Measurements from ENCODE around the gene APBB2.

Gene APBB2

DNA sequence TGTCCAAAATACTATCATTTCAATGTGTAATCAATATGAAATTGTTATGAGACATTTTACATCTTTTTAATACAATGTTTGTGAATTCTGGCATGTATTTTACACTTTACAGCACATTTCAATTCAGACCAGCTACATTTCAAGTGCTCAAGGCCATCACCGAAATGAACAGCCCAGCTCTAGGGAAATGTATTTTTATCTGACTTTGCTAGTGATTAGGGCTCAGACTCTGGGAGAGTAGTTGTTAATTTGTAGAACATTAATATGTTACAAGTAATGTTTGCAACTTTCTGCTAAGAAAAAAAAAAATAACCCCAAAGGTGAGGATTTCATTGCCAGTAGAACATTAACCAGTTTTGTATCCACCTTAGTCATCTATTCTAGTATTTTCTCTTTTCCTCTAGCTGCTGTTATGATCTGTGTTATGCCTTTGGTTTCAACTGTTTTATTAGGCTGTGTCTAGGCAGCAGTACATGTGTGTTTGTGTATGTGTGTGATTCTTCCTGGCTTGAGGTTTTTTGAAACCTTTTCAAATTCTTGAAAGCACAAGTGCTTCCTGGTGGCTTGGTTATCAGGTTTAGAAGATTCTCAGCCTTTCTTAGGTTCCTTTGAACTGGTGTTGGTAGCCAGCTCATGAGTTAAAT is 338.7 kb downstream of the APBB2 start:
- Histone ChIP-seq H3K36me3 (peaks cover 10% of the 10 kb centered on the region; the same call in 1 of the 2 replicates), H3K4me3 (no peak overlapping the region), H3K27ac (no peak overlapping the region), H3K27me3 (no peaks in the 10 kb centered on the region), H3K9ac (no peak overlapping the region), H3K4me1 (no peaks in the 10 kb centered on the region; the same call in 1 of the 2 replicates), H3K9me3 (no peaks in the 10 kb centered on the region), H3K4me2 (no peak overlapping the region), H4K20me1 (no peaks in the 10 kb centered on the region)
- no peak for TF ChIP-seq Cebpa-rat (IDR thresholded peaks at IDR 0.05)

DNA sequence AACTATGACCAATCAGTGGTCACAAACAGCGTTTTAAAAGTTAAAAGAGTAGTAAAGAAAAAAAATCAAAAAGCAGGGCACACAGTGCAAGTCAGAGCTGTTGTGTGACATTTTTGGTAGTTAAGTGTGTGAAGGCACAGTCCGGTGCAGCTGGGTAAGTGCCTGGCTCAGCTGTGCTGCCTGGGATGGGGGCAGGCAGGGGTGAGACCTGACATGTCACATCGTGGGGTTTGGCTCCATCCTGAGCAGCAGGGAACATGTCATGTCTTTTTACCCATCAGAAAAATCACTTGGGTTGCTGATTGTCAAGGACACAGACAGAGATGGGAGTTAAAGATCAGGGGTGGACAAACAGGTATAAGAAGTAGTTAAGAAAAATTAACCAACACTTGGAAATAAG is 339.4 kb downstream of the APBB2 start:
- Histone ChIP-seq H3K4me2 (no peak overlapping the region), H3K27ac (no peak overlapping the region), H3K4me1 (no peaks in the 10 kb centered on the region; the same call in 1 of the 2 replicates), H3K4me3 (no peak overlapping the region), H4K20me1 (no peaks in the 10 kb centered on the region), H3K9ac (no peak overlapping the region), H3K36me3 (0 out of 2 replicates have a peak, but pooled peaks cover 3% of the 10 kb centered on the region), H3K27me3 (no peaks in the 10 kb centered on the region), H3K9me3 (no peaks in the 10 kb centered on the region)
- TF ChIP-seq Cebpa-rat (IDR thresholded peaks at IDR 0.05): no peak

DNA sequence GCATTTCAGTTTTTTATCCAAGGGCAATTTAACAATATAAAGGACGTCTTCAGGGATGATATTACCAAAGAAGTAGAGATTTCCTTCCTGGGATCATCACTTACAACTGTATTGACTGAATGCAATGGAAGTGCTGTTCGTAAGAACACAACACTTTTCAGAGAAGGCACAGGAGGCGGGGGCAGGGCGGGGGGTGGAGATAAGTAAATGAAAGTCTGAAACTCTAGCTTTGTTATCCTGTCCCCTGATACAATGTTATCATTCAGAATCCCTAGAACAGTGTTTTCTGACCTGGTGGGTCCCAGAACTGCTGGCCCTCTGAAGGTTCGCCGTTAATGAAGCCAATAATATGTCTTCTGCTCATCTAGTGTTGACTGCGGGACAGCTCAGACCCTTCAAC is 340.0 kb downstream of the APBB2 start:
- H3K4me3 ChIP-seq: no peak overlapping the region
- H3K9me3 ChIP-seq: no peaks in the 10 kb centered on the region
- no peaks in the 10 kb centered on the region for H4K20me1 ChIP-seq
- no peak overlapping the region for H3K27ac ChIP-seq
- TF ChIP-seq Cebpa-rat (IDR thresholded peaks at IDR 0.05): no peak
- no peak overlapping the region for H3K4me2 ChIP-seq
- H3K4me1 ChIP-seq: no peaks in the 10 kb centered on the region; the same call in 1 of the 2 replicates
- no peak overlapping the region for H3K9ac ChIP-seq
- H3K27me3 ChIP-seq: no peaks in the 10 kb centered on the region
- no peaks in the 10 kb centered on the region for H3K36me3 ChIP-seq

DNA sequence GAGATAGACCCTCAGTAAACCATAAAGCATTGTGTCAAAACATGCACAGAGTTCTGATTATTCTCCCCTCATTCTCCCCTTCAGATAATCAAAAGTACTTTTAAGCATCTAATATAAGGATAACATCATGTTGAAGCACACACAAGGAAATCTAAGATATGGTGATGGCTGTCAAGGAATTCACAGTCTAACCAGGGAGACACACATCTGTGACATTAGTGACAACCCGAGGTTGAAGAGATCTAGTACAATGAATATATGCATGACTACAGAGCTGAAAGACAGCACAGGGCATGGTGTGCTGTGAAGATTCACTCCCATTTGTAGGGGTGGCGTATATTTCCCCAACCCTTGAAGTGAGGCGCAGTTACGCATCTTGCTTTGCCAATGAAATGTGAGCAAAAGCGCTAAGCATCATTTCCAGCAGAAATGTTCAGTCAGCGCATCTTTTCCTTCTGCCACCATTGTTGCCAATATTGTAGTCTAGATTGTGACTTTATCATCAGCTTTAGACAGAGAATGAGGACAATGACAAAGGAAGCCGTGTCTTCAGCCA is 342.6 kb downstream of the APBB2 start:
- H3K4me1 ChIP-seq: peaks cover 2% of the 10 kb centered on the region; the same call in 1 of the 2 replicates
- TF ChIP-seq Cebpa-rat (IDR thresholded peaks at IDR 0.05): no peak
- H3K27me3 ChIP-seq: no peaks in the 10 kb centered on the region
- no peak overlapping the region for H3K27ac ChIP-seq
- H3K4me3 ChIP-seq: no peak overlapping the region
- H3K9me3 ChIP-seq: no peaks in the 10 kb centered on the region
- H4K20me1 ChIP-seq: no peaks in the 10 kb centered on the region
- no peak overlapping the region for H3K4me2 ChIP-seq
- H3K9ac ChIP-seq: no peak overlapping the region
- no peaks in the 10 kb centered on the region for H3K36me3 ChIP-seq

DNA sequence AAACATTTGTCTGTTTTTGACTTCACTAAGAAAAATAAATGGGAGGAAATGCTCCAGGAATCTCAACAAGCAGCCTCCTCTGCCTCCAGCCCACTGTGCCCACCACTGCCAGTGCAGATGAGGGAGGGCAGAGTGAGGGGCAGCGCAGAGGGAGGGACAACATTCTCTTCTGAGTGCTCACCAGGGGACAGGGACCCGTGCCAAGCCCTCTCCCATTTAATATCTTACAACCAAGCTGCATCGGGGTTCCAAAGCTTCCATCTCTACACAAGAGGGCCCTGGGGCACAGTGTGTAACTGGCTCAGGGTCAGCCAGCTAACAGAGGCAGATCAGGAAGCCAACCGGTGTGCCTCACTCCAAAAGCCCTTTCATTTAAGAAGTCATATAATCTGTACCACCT is 344.2 kb downstream of the APBB2 start:
- no peak overlapping the region for H3K9ac ChIP-seq
- no peaks in the 10 kb centered on the region for H3K36me3 ChIP-seq
- H4K20me1 ChIP-seq: no peaks in the 10 kb centered on the region
- no peak for TF ChIP-seq Cebpa-rat (IDR thresholded peaks at IDR 0.05)
- H3K4me2 ChIP-seq: no peak overlapping the region
- peaks cover 14% of the 10 kb centered on the region; the same call in 1 of the 2 replicates for H3K4me1 ChIP-seq
- no peak overlapping the region for H3K4me3 ChIP-seq
- no peak overlapping the region for H3K27ac ChIP-seq
- H3K27me3 ChIP-seq: no peaks in the 10 kb centered on the region
- H3K9me3 ChIP-seq: no peaks in the 10 kb centered on the region

DNA sequence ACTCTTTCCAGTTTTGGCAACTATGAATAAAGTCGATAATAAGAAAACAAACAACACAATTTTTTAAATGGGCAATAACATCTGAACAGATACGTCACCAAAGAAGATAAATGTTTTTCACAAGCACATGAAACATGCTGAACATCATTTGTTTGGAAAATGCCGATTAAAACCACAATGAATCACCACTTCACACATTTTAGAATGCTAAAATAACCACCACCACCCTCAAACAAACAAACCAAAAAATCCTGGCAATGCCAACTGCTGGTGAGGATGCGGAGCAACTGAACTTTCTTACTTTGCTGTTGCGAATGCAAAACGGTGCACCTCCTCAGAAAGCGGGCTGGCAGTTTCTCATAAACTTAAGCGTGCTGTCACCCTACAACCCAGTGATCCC is 348.6 kb downstream of the APBB2 start:
- Histone ChIP-seq H3K4me3 (no peak overlapping the region), H3K27me3 (no peaks in the 10 kb centered on the region), H3K4me1 (peaks cover 14% of the 10 kb centered on the region; the same call in 1 of the 2 replicates), H4K20me1 (no peaks in the 10 kb centered on the region), H3K36me3 (no peaks in the 10 kb centered on the region), H3K9ac (no peak overlapping the region), H3K4me2 (no peak overlapping the region), H3K9me3 (no peaks in the 10 kb centered on the region), H3K27ac (no peak overlapping the region)
- no peak for TF ChIP-seq Cebpa-rat (IDR thresholded peaks at IDR 0.05)

DNA sequence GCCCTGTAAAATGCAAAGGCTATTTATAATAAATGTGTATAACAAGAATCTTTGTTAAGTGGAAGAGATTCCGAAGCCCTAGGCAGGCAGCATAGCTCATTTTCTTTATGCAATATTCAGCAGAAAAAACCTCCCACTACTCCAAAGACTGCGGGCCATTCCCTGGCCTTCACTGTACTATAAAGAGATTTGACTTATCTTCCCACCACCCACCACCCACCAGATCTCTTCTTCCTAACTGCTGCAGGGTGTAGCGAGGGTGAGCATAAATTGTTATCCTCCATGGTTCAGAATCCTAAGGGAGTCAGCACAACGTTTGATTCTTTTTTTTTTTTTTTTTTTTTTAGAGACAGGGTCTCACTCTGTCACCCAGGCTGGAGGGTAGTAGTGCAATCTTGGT is 349.8 kb downstream of the APBB2 start:
- Histone ChIP-seq H3K4me1 (peaks cover 18% of the 10 kb centered on the region), H3K9ac (no peak overlapping the region), H3K27ac (no peak overlapping the region), H3K4me2 (no peak overlapping the region), H3K36me3 (no peaks in the 10 kb centered on the region), H3K27me3 (no peaks in the 10 kb centered on the region), H3K9me3 (no peaks in the 10 kb centered on the region), H4K20me1 (no peaks in the 10 kb centered on the region), H3K4me3 (no peak overlapping the region)
- TF ChIP-seq Cebpa-rat (IDR thresholded peaks at IDR 0.05): no peak

DNA sequence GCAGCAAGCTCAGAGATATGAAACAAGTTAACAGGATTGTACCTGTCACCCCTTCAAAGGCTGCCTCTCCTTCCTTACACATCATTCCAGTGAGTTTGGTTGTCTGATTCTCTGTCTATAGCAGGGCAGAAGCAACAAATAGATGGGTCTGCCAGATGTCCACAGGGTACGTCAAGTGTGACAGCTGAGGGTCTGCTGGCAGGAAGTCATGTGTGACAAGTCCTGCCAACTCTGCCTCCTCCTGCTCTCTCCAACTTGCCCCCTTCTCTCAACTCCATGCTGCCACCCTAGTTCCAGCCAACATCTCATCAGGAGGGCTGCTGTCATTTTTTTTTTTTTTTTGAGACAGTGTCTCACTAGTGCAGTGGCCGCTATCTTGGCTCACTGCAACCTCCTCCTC is 355.4 kb downstream of the APBB2 start:
- no peak for TF ChIP-seq Cebpa-rat (IDR thresholded peaks at IDR 0.05)

DNA sequence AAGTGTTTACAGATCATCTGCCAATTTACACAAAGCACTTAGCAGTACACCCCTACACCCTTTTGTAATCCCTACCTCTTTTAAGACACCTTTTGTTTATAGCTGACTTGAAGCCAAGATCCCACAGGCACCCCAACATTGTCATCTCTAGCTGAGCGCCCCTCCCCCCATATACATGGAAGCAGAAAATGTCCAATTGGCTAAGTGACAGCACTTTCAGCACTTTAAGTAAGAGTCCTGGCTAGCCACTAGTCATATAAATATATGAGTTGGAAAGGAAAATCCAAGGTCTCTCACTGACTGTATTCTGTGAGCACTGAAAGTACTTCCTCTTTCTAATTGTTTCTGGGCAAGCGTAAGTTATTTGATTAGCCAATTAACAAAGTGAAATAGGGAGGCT is 356.4 kb downstream of the APBB2 start:
- Histone ChIP-seq H3K4me2 (peak overlapping the region; percentile 91), H3K9ac (no peak overlapping the region)
- TF ChIP-seq Cebpa-rat (IDR thresholded peaks at IDR 0.05): no peak

More for the DNA sequence above, 355.4 kb downstream of the APBB2 start:
- Histone ChIP-seq H3K27ac (peak overlapping the region; percentile 1; the same call in 1 of the 2 replicates), H4K20me1 (peaks cover 11% of the 10 kb centered on the region; the same call in 1 of the 2 replicates), H3K27me3 (no peaks in the 10 kb centered on the region), H3K4me2 (peak overlapping the region; percentile 91), H3K4me1 (peaks cover 44% of the 10 kb centered on the region), H3K9me3 (no peaks in the 10 kb centered on the region), H3K36me3 (peaks cover 12% of the 10 kb centered on the region), H3K9ac (no peak overlapping the region), H3K4me3 (no peak overlapping the region)

DNA sequence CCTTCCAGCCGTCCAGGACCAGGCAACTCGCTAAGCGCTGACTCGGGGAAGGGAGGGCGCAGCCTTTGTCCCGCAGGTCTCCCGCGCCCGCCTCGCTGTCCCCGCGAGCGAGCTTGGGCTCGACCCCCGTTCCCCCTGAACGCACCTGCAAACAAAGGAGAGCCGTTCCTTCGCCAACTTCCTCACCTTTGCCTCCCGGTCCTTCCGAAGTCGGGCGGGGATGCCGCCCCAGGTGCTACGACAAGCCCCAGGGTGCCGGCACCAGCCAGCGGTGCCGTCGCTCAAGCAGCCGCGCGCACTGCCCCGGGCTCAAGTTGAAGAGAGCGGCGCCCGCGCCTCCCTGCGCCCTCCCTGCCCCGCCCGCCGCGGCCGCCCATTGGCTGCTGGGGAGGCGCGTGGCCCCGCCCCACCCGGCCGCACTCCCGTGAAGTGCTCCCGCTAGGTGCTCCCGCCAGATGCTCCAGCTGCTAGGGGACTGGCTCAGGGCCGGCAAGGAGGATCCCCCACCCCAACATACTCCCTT is 357.4 kb downstream of the APBB2 start:
- H3K4me2 ChIP-seq: peak overlapping the region; percentile 91
- H3K9ac ChIP-seq: peak overlapping the region; percentile 95
- peaks cover 29% of the 10 kb centered on the region; the same call in 1 of the 2 replicates for H4K20me1 ChIP-seq
- H3K4me1 ChIP-seq: peaks cover 65% of the 10 kb centered on the region
- H3K27ac ChIP-seq: peak overlapping the region; percentile 93
- no peak for TF ChIP-seq Cebpa-rat (IDR thresholded peaks at IDR 0.05)
- H3K27me3 ChIP-seq: no peaks in the 10 kb centered on the region
- peaks cover 31% of the 10 kb centered on the region for H3K36me3 ChIP-seq
- peak overlapping the region; percentile 93 for H3K4me3 ChIP-seq
- H3K9me3 ChIP-seq: no peaks in the 10 kb centered on the region

More for the DNA sequence above, 356.4 kb downstream of the APBB2 start:
- Histone ChIP-seq H3K4me1 (peaks cover 54% of the 10 kb centered on the region), H4K20me1 (peaks cover 21% of the 10 kb centered on the region; the same call in 1 of the 2 replicates), H3K27me3 (no peaks in the 10 kb centered on the region), H3K27ac (peak overlapping the region; percentile 1; the same call in 1 of the 2 replicates), H3K9me3 (no peaks in the 10 kb centered on the region), H3K36me3 (peaks cover 22% of the 10 kb centered on the region), H3K4me3 (no peak overlapping the region)
